ENCODE measurements around the gene FGF2.

The FGF2 gene

DNA sequence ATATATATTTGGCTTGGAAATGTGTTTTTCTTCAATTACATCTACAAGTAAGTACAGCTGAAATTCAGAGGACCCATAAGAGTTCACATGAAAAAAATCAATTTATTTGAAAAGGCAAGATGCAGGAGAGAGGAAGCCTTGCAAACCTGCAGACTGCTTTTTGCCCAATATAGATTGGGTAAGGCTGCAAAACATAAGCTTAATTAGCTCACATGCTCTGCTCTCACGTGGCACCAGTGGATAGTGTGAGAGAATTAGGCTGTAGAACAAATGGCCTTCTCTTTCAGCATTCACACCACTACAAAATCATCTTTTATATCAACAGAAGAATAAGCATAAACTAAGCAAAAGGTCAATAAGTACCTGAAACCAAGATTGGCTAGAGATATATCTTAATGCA lies 69.6 kb downstream of the FGF2 start:
- in situ Hi-C loops (cut with HindIII; ENCODE audit: low sequenced_read_pairs), result no loop called here
- TF ChIP-seq, protein P1, sequence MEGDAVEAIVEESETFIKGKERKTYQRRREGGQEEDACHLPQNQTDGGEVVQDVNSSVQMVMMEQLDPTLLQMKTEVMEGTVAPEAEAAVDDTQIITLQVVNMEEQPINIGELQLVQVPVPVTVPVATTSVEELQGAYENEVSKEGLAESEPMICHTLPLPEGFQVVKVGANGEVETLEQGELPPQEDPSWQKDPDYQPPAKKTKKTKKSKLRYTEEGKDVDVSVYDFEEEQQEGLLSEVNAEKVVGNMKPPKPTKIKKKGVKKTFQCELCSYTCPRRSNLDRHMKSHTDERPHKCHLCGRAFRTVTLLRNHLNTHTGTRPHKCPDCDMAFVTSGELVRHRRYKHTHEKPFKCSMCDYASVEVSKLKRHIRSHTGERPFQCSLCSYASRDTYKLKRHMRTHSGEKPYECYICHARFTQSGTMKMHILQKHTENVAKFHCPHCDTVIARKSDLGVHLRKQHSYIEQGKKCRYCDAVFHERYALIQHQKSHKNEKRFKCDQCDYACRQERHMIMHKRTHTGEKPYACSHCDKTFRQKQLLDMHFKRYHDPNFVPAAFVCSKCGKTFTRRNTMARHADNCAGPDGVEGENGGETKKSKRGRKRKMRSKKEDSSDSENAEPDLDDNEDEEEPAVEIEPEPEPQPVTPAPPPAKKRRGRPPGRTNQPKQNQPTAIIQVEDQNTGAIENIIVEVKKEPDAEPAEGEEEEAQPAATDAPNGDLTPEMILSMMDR (IDR thresholded peaks at IDR 0.05; ENCODE audit: low read depth, low read length), result no peak
- no peak for DNase-seq (ENCODE audit: low read depth, low spot score)
- H3K4me3 ChIP-seq (ENCODE audit: low read depth, low read length), result no peak overlapping the region

DNA sequence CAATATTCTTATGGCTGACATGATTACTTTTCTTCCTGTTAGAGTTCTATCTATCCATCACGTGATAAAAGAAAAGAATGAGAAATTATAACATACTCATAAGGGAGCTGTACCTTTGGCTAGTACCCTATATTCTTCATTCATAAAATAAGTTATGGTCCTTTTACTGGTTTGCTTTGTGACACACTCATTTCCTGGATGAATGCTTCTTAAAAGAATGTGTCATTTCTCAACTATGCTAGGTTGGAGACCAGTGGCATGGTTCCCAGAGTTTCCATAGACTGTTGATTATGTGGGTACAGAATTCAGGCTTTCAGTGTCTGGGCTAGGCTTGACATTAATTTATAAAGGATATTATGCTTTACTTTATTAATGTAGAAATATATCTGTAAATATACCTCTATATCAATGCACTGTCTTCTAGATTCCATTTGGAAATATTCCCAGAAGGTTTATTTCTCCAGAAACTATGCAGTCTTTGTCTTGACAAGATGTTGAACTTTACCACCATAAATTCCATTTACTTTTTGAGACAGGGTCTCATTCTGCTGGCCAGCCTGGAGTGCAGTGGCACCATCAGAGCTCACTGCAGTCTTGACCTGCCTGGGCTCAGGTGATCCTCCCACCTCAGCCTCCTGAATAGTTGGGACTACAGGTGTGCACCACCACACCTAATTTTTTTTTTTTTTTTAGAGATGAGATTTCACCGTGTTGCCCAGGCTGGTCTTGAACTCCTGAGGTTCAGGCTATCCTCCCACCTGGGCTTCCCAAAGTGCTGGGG lies 71.9 kb downstream of the FGF2 start:
- no peak overlapping the region for H3K4me3 ChIP-seq (ENCODE audit: low read depth, low read length)

DNA sequence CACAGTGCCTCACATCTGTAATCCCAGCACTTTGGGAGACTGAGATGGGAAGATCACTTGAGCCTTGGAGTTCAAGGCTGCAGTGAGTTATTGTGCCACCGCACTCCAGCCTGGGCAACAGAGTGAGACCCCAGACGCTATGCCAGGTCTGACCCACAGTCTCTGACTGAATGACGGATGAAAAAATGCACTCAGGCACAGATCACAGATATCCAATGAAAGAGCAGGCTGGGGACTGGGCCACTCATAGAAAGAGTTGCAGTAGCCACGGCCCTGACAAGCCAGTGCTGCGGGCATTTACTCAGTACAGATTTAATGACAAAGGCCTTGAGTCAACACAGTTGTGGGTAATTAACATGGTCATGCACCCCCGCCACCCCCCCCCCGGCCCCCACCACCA lies 73.1 kb downstream of the FGF2 start:
- DNase-seq (ENCODE audit: low read depth, low spot score), result no peak
- TF ChIP-seq, protein P1 (IDR thresholded peaks at IDR 0.05; ENCODE audit: low read depth, low read length), result no peak
- in situ Hi-C loops (cut with HindIII; ENCODE audit: low sequenced_read_pairs), result loop anchor here (25.0 kb wide), 1 partner anchor 137 kb away; no protein-coding TSS in a partner anchor
- no peak overlapping the region for H3K4me3 ChIP-seq (ENCODE audit: low read depth, low read length)

More for the DNA sequence above, 71.9 kb downstream of the FGF2 start:
- TF ChIP-seq, protein P1 (IDR thresholded peaks at IDR 0.05; ENCODE audit: low read depth, low read length), result no peak
- DNase-seq (ENCODE audit: low read depth, low spot score), result peak; percentile 93
- in situ Hi-C loops (cut with HindIII; ENCODE audit: low sequenced_read_pairs), result no loop called here

DNA sequence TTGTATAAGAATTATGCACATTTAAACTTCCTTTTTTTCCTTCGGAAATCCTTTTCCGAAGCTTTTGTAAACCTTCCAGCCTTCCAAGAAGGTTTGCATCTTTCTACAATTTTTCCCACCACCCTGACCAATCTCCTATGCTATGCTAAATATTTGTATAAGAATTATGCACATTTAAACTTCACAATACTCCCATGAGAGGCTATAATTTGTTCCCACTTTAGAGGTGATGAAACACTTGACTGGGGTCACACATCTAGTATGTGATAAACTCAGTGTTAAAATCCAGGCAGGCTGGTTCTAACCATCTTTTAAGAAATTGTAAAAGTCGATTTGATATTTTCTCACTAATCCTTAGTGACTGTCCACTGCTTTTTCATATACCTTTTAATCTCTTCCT lies 73.7 kb downstream of the FGF2 start:
- in situ Hi-C loops (cut with HindIII; ENCODE audit: low sequenced_read_pairs), result loop anchor here (25.0 kb wide), 1 partner anchor 138 kb away; no protein-coding TSS in a partner anchor
- TF ChIP-seq, protein P1 (IDR thresholded peaks at IDR 0.05; ENCODE audit: low read depth, low read length), result no peak
- H3K4me3 ChIP-seq (ENCODE audit: low read depth, low read length), result no peak overlapping the region
- DNase-seq (ENCODE audit: low read depth, low spot score), result no peak

DNA sequence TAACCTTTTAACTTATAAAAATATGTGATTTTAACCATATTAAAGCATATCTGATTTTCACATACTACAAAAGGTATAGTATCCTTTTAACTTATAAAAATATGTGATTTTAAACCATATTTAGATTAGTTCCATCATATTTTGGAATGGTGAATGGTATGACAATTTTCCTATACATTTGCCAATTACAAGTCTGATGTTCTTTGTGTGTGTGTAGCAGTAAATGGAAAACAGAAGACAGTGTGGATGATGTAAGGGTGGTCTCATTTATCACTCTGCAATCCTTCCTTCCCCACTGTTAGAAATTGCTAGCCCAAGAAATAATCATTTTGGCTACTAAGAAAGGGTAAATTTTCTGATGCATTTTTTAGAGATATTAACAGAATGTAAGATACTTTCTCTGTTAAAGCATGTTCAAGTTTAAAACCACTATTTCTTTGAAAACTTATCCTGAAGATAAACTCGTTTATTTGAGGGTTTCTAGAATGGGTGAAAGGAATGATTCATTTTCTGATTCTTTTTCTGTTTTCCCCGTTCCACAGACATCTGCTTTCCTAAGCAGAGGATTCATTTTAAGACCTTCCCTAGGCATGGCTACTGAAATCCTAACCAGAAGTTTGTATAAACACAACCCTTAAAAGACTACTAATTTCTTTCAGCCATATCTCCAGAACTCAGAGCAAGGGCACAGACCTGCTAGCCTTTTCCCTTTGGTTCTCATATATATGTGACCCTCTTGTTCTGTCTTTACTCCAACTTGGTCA lies 74.8 kb downstream of the FGF2 start:
- TF ChIP-seq, protein P1 (IDR thresholded peaks at IDR 0.05; ENCODE audit: low read depth, low read length), result no peak
- no peak for DNase-seq (ENCODE audit: low read depth, low spot score)
- in situ Hi-C loops (cut with HindIII; ENCODE audit: low sequenced_read_pairs), result loop anchor here (25.0 kb wide), 1 partner anchor 139 kb away; no protein-coding TSS in a partner anchor
- no peak overlapping the region for H3K4me3 ChIP-seq (ENCODE audit: low read depth, low read length)

DNA sequence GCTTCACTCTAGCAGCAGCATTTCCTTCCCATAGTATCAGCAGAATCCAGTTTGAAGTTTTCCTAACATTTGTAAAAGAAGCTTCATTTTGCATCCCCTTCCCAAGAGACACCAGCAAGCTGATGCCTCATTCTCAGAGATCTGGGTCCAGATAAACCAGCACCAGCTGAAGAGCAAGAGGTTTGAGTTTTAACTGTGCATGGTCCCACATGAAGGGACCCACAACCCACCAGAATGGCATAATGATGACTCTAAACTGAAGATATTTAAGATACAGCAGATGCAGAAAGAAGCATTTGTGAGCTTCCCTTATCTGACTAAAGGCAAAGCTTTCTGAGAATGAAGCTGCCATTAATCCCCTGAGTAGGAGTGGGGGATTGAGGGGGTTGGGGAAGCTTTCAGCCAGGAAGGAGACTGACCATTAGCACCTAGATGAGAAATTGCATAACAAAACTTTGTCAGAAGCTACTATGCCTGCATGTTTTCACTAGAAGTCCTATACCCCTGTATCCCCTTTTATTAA lies 77.2 kb downstream of the FGF2 start:
- in situ Hi-C loops (cut with HindIII; ENCODE audit: low sequenced_read_pairs), result loop anchor here (25.0 kb wide), 1 partner anchor 142 kb away; no protein-coding TSS in a partner anchor
- no peak overlapping the region for H3K4me3 ChIP-seq (ENCODE audit: low read depth, low read length)
- TF ChIP-seq, protein P1 (IDR thresholded peaks at IDR 0.05; ENCODE audit: low read depth, low read length), result no peak
- no peak for DNase-seq (ENCODE audit: low read depth, low spot score)
